Measurements from ENCODE around the gene STK11. TPM values are rescaled to one million over a fixed set of nuclear protein-coding genes. Genes with fewer than 3 reads are reported as not detected.

Gene STK11
- polyA plus RNA-seq, 2 of the 4 experiments (the other 2 are of a cell fraction) = 16.2 to 33.6 TPM

DNA sequence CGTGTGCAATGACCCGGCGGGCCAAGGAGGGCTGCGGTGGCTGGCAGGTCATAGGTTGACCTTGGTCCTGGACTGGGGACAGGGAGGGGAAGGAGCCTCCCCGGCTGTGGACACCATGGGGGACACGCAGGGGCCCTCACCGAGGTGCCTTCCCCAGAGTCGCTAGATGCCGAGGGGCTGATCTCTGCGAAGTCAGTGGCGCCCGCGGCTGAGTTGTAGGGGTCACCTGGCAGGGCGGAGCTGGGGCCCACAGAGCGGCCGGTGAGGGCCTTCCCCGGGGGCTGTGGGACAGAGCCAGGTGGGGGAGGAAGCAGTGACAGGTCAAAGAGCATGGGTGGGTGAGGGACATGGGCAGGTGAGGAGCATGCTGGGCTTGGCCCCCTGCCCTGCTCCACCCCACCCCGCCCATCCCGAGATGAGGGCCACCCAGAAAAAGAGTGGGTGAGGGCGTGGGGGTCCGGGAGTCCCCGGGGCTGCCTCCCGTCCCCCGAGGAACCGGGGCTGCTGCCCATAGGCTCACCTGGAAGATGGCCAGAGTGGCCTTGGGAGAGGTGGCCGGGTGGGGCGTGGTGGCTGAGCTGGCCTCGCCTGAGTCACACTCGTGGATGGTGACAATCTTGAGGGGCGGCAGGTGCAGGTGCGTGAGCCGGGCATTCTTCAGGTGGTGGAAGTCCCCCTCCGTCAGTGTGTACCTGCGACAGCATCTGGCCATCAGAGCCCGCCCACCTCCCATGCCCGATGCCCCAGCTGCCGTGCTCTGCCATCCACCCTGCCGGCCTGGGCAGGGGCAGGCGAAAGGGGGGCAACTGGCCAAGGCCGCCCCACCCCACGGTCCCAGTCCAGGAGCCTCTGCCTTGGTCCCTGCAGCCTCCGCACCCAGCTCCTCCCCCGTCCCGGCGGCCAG is 28.7 kb downstream of the STK11 start:
- TF ChIP-seq SMC3 (IDR thresholded peaks at IDR 0.05) (no peak), FOXS1 (CRISPR knock-in tag; IDR thresholded peaks at IDR 0.05) (no peak), EP300 (IDR thresholded peaks at IDR 0.05) (no peak), TFCP2L1 (CRISPR knock-in tag; IDR thresholded peaks at IDR 0.05) (no peak), MAZ (IDR thresholded peaks at IDR 0.05; ENCODE audit: borderline replicate concordance, low read depth, low read length) (no peak), TP53 (CRISPR knock-in tag; IDR thresholded peaks at IDR 0.05) (no peak), CHD2 (IDR thresholded peaks at IDR 0.05; ENCODE audit: low read length, partially characterized antibody) (no peak), NFE2L2 (conservative IDR thresholded peaks at IDR 0.05; ENCODE audit: low read length) (no peak), NR3C1 (IDR thresholded peaks at IDR 0.05) (no peak), HDAC2 (IDR thresholded peaks at IDR 0.05) (no peak)
- TF ChIP-seq, protein P1, sequence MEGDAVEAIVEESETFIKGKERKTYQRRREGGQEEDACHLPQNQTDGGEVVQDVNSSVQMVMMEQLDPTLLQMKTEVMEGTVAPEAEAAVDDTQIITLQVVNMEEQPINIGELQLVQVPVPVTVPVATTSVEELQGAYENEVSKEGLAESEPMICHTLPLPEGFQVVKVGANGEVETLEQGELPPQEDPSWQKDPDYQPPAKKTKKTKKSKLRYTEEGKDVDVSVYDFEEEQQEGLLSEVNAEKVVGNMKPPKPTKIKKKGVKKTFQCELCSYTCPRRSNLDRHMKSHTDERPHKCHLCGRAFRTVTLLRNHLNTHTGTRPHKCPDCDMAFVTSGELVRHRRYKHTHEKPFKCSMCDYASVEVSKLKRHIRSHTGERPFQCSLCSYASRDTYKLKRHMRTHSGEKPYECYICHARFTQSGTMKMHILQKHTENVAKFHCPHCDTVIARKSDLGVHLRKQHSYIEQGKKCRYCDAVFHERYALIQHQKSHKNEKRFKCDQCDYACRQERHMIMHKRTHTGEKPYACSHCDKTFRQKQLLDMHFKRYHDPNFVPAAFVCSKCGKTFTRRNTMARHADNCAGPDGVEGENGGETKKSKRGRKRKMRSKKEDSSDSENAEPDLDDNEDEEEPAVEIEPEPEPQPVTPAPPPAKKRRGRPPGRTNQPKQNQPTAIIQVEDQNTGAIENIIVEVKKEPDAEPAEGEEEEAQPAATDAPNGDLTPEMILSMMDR (IDR thresholded peaks at IDR 0.05) = no peak
- TF ChIP-seq, protein P2, sequence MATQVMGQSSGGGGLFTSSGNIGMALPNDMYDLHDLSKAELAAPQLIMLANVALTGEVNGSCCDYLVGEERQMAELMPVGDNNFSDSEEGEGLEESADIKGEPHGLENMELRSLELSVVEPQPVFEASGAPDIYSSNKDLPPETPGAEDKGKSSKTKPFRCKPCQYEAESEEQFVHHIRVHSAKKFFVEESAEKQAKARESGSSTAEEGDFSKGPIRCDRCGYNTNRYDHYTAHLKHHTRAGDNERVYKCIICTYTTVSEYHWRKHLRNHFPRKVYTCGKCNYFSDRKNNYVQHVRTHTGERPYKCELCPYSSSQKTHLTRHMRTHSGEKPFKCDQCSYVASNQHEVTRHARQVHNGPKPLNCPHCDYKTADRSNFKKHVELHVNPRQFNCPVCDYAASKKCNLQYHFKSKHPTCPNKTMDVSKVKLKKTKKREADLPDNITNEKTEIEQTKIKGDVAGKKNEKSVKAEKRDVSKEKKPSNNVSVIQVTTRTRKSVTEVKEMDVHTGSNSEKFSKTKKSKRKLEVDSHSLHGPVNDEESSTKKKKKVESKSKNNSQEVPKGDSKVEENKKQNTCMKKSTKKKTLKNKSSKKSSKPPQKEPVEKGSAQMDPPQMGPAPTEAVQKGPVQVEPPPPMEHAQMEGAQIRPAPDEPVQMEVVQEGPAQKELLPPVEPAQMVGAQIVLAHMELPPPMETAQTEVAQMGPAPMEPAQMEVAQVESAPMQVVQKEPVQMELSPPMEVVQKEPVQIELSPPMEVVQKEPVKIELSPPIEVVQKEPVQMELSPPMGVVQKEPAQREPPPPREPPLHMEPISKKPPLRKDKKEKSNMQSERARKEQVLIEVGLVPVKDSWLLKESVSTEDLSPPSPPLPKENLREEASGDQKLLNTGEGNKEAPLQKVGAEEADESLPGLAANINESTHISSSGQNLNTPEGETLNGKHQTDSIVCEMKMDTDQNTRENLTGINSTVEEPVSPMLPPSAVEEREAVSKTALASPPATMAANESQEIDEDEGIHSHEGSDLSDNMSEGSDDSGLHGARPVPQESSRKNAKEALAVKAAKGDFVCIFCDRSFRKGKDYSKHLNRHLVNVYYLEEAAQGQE (IDR thresholded peaks at IDR 0.05) = no peak
- TF ChIP-seq, protein P3, sequence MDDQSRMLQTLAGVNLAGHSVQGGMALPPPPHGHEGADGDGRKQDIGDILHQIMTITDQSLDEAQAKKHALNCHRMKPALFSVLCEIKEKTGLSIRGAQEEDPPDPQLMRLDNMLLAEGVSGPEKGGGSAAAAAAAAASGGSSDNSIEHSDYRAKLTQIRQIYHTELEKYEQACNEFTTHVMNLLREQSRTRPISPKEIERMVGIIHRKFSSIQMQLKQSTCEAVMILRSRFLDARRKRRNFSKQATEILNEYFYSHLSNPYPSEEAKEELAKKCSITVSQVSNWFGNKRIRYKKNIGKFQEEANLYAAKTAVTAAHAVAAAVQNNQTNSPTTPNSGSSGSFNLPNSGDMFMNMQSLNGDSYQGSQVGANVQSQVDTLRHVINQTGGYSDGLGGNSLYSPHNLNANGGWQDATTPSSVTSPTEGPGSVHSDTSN (IDR thresholded peaks at IDR 0.05) = no peak
- FAIRE-seq = no peak
- ATAC-seq = no peak
- no peak overlapping the region for H3K27ac ChIP-seq
- H3K4me1 ChIP-seq = peaks cover 25% of the 10 kb centered on the region; the same call in 2 of the 3 replicates
- ChIA-PET POLR2A (no interaction called here), CTCF (interaction anchor here (4.2 kb wide), 1 partner anchor 12 kb away, joined by 26 read pairs; no protein-coding TSS in a partner anchor)
- H3K9me3 ChIP-seq = no peaks in the 10 kb centered on the region
- no peak overlapping the region for H3K4me3 ChIP-seq
- WGBS (ENCODE audit: missing lambda C conversion rate) = 97% methylated on average over 13 of the region's 45 CpGs
- DNase-seq (ENCODE audit: low read depth in 1 of 2, low spot score in 1 of 2) = no peak
- H3K4me2 ChIP-seq = no peak overlapping the region

DNA sequence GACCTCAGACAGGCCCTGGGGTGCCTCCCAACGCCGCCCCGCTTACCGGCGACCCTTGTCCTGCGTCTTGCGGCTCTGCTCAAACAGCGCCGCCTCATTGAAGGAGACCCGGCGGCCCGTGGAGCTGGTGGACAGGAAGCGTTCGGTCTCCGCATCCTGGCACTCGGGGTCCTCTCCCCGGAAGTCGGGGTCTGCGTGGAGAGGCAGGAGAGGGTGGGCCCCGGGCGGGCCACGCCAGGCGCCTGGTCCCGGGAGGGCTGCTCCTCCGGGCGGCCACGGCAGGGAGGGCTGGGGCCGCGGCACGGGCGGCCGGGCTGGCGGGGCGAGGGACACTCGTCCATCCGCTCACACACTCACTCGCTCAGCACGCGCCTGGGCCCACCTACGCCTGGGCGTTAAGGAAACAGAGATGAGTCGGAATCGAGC is 29.4 kb downstream of the STK11 start:
- no peak overlapping the region for H3K4me2 ChIP-seq
- FAIRE-seq = no peak
- no peak for DNase-seq (ENCODE audit: low read depth in 1 of 2, low spot score in 1 of 2)
- TF ChIP-seq, protein P3 (IDR thresholded peaks at IDR 0.05) = no peak
- TF ChIP-seq NPAS2 (CRISPR knock-in tag; IDR thresholded peaks at IDR 0.05; ENCODE audit: borderline replicate concordance) (no peak), ESRRA (IDR thresholded peaks at IDR 0.05; ENCODE audit: borderline replicate concordance, low read length) (no peak)
- no peak overlapping the region for H3K4me3 ChIP-seq
- no peak for ATAC-seq
- ChIA-PET CTCF (interaction anchor here (4.2 kb wide), 1 partner anchor 13 kb away, joined by 26 read pairs; no protein-coding TSS in a partner anchor), POLR2A (no interaction called here)
- no peaks in the 10 kb centered on the region for H3K9me3 ChIP-seq
- H3K4me1 ChIP-seq = peaks cover 30% of the 10 kb centered on the region
- no peak overlapping the region for H3K27ac ChIP-seq
- over 99% methylated on average over 13 of the region's 43 CpGs for WGBS (ENCODE audit: missing lambda C conversion rate)
